H1 (cell line): ENCODE data around the gene USB1. TPM values are rescaled to one million over a fixed set of nuclear protein-coding genes. Genes with fewer than 3 reads are reported as not detected.

ENCODE experiments used
- CBX5 ChIP-seq: fragments of 300-800, 300-1000 bp; sonication (generic); IDR thresholded peaks from 2 replicates; pipeline ENCODE4 v1.7.1; 2016; ENCODE audit warnings: antibody characterized with exemption, low read length, low read depth
- CHD1 ChIP-seq: IDR thresholded peaks from 2 replicates; pipeline ENCODE4 v1.6.1; 2012; ENCODE audit warnings: low read depth, low read length, improper control_type of control experiment
- EGR1 ChIP-seq: IDR thresholded peaks from 2 replicates; pipeline ENCODE4 v1.6.1; 2011; ENCODE audit warnings: low read depth, low read length, borderline replicate concordance
- RFX5 ChIP-seq: IDR thresholded peaks from 2 replicates; pipeline ENCODE4 v1.6.1; 2011; ENCODE audit warnings: low read depth, low read length, improper control_type of control experiment, borderline replicate concordance
- RXRA ChIP-seq: IDR thresholded peaks from 2 replicates; pipeline ENCODE4 v1.6.1; 2011; ENCODE audit warnings: low read depth, mild to moderate bottlenecking, low read length, moderate library complexity; ENCODE audit not compliant: insufficient read depth
- TEAD4 ChIP-seq: IDR thresholded peaks from 2 replicates; pipeline ENCODE4 v1.6.1; 2012; ENCODE audit warnings: low read depth, low read length, inconsistent platforms, mixed read lengths
- polyA plus RNA-seq, 7 experiments: library from polyadenylated mRNA; depleted of rRNA in 3 of 7; stranded (reverse) in 5 of 7; unstranded in 2 of 7; fragments of >200 nt in 5 of 7; fragments of 200-250 nt in 2 of 7; gene quantifications; 1 replicate in 5 of 7; 2 replicates in 1 of 7; 4 replicates in 1 of 7; pipeline versions ENCODE4 v1.2.1 to v1.2.3, GENCODE V29; 2011 to 2013; ENCODE audit warnings: missing spikeins in 2 of 7, mixed read lengths in 2 of 7
- total RNA-seq: library from RNA; stranded (reverse); fragmentation: NEBNext Ultra II Directional; extraction: Animal tissue kit (Norgen Biotek cat#: 25700); gene quantifications from 2 replicates; pipeline ENCODE4 v1.2.1, GENCODE V29; 2021
- TF ChIP-seq, protein P1 (sequence below): IDR thresholded peaks from 2 replicates; pipeline ENCODE4 v1.6.1; 2011; ENCODE audit warnings: low read length, improper control_type of control experiment

The USB1 gene
- total and polyA plus RNA-seq, 2 of the 8 experiments (the other 6 are each of a cell fraction or from before 2014, with no cell fraction given), result 65.4 to 75.9 TPM

DNA sequence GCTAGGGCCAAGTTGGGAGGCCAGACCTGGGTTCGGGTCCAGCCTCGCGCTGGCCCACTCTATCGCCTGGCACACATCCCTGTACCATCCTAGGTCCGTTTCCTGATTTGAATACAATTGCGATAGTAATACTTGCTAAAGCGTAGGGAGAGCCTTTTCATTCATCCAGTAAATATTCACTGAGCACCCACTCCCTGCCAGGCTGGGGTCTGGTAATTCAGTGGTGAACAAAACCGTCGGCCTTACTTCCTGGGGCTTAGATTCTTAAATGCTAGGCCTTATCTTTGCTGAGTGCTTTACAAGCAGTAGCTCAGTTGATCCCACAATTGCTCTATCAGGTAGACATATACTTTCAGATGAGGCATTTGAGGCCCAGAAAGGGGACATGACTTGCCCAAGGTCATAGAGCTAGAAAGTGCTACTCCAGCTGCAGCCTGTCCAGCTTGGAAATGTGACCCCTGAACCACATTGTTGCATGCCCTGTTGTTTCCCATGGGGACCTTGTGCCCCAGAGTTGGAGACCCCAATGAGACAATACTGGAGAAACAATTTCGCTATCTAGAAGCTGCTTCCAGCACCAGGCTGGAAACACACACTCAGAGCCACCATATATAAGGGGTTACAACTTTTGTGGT is 691 bp downstream of the USB1 start (continued):
- TF ChIP-seq TEAD4 (no peak), EGR1 (no peak), CHD1 (no peak), RFX5 (no peak), RXRA (no peak), CBX5 (no peak)
- TF ChIP-seq, protein P1, sequence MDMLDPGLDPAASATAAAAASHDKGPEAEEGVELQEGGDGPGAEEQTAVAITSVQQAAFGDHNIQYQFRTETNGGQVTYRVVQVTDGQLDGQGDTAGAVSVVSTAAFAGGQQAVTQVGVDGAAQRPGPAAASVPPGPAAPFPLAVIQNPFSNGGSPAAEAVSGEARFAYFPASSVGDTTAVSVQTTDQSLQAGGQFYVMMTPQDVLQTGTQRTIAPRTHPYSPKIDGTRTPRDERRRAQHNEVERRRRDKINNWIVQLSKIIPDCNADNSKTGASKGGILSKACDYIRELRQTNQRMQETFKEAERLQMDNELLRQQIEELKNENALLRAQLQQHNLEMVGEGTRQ, result no peak
